MV-4-11 (cell line): ENCODE measurements around the gene RNASE7.
"Not testable (repeated sequence)": the region's sequence is repeated elsewhere in the genome, so short reads cannot be mapped to it uniquely, and the experiment has no call there.

Source experiments
- DNase-seq: peaks from one replicate; lab custom pipeline; 2025; lab: John Stamatoyannopoulos, UW

The RNASE7 gene

DNA sequence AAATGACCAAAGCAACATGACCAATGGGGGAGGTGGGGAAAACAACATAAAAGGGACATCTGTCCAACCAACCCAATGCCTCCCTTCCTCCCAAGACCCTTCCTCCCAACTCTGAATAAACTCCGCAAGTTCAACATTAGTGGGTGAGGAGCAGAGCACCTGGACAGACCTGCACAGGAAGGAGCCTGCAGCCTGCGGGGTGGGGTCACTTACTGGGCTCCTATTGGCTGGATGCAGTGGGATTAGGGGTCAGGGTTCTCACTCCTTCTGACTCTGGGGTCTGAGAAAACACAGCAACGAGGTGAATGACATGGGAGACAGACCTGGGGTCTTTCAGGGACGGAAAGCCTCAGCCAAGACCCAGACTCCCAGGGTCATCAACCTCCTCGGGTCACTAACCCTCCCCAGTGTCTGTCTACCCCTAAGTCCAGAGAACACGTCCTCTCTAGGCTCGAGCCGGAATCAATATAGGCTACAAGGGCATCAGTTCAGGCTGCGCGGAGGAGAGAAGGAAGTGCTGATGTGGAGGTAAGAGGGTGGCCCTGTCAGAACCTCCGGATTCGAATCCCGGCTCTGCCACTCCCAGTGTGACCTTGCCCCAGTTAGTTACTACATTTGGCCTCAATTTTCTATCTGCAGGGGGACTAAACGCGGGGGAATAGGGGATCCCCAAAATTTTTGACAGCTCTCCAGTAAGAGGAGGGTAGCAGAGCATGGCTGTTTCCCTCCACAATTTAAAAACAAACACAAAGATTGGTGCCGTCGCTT is 18.2 kb upstream of the RNASE7 start:
- DNase-seq = no peak

DNA sequence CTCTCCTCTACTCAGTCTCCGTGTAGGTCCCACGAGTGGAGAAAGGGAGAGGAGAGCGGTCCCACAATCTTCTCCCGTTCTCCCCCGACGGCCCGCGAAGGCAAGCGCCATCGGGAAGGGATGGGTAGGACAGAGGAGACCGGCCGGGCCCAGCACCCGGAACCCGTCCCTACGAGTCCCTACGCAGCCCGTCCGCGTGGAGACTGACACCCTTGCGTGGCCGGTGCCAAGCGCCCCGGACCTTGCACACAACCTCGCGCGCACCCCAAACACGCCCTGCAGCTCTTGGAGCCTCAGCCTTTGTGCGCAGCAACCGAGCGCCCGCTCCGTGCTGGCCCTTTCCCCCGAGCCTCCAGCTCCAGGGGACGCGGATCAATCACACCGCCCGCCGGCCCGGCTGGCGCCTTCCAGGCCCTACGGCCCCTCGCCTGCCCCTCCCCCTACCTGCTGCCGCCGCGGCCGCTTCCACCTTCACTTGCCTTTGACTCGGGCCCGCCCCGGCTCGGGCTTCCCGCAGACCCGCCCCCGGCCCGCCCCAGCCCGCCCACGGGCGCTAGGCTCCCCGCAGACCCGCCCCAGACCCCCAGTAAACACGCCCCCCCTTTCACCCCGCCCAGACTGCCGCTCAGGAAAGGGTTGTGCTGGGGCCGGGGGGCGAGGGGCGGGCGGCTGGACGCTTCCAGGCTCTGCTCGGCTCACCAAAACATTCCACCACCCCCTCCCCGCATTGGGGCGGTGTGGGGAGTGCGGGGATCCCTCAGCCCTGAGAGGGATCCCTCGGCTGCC is 17.4 kb upstream of the RNASE7 start, which contains the start of gene NDRG2:
Gene NDRG2, minus strand, starts transcription at position 477 of the 786 bp plus-strand sequence. CDS start 1,746 bp downstream, outside the sequence.
- DNase-seq = no peak

DNA sequence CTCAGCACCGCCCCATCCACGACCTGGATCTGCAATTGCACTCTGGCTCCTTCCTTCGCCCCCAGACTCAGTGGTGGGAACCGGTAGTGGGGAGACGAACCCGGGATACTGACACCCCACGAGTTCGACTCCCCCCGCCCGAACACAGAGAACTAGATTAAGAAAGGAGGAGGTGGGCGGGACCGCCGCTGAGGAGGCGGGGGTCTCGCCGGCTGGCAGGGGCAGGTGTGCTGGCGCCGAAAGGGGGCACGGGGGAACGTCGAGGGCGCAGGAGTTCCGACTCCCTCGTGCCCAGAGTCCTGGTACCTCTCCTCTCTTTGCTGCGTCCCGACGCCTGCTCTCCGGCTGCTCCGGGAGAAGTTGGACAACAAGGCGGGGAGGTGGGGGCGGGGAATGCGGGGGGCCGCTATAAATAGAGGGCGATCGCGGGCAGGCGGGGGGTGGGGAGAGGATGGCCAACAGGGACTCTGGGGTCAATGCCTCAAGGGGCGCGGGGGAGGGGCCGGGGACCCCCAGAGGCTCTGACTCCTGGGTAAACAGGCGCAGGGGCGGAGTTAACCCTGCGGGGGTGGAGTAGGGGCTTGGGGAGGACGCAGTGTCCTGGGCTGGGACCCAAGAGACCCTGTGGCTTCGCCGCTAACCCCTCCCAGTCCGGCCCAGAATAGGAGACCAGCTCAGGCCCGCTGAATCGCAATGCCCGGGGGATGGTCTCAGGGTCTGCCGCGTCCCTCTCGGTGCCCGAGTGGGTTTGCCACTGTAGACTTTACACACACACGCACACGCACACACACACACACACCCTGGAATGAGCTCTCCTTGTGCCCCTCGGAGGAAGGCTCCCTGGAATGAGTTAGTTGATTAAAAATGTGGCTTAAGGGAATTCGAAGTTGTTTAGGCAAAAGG is 16.5 kb upstream of the RNASE7 start:
- DNase-seq = no peak

DNA sequence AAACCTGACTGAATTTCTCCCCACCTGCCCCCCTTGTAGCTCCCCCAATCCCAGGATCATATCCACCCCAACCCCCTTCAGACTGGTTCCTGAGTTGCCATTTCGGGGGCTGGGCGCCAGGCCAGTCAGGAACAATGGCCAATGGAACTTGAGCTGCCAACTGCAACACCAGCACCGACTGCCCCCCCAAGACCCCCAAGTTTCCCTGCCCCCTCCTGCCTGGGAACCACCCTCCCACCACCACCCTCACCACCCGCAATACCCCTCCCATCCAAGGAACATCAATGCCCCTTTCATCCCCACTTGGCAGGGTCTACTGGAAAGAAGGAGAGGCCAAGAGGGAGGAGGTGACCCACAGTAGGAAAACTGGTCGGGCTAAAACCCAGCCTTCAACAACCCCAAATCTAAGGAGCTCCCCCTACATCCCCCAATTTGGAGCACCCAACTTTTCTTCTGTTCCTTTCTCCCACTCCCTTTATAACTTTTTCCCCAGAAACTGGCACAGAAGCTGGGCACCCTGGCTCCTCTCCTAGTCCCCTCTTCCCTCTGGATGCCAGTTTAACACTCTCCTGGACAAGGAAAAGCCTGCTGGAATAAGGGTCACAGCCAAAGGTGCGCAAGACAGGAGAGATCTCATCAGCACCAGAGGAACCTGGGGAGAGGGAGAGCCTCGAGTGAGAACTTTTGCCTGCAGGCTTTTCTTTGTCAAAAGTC is 15.7 kb upstream of the RNASE7 start:
- DNase-seq = no peak

DNA sequence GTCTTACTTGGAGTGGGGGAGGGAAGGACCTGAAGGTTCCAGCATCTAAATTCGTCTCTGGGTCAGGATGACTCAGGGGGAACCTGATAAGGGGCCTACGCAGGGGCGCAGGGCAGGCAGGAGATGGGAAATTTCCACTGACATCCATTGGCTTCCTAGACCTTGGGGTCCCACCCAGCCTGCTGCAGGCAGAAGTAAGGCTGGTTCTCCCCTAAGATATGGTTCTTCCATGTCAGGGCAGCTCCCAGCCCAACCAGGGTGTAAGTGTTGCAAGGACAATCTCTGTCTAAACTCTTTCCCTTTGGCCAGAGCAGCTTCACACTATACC is 15.2 kb upstream of the RNASE7 start:
- DNase-seq = no peak

DNA sequence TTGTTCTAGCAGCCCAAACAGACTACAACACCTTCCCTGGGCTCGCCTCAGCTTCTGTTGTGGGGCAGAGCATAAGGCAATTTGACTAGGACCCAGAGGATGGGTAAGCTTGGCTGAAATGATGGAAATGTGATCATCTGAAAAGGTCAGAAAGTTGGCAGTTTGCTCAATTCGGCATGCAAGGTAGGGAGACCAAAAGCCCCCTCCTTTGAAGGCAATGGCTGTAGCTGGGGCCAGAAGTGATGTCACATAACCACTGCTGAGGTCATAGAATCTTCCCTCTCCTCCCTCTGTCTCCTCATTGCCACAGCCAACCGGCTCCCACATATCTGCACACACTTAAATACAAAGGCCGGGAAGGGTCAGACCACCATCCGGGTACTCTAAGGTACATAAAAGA is 12.2 kb upstream of the RNASE7 start, which contains the start of gene TPPP2:
Gene TPPP2, plus strand, starts transcription at position 301 of the 400 bp plus-strand sequence. CDS start 365 bp downstream, outside the sequence.
- DNase-seq = no peak

DNA sequence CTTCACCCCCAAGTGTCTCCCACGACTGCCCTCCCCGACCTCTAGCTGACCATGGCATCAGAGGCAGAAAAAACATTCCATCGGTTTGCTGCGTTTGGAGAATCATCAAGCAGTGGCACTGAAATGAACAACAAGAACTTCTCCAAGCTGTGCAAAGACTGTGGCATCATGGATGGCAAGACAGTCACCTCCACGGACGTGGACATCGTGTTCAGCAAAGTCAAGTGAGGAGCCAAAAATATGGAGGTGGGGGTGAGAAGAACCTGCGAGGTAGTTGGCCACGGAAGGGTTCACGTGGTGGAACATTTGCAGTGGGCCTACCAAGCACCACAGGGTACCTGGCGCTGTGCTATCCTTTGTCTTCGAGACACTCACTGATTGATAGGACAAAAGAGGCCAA is 11.6 kb upstream of the RNASE7 start:
- no peak for DNase-seq

DNA sequence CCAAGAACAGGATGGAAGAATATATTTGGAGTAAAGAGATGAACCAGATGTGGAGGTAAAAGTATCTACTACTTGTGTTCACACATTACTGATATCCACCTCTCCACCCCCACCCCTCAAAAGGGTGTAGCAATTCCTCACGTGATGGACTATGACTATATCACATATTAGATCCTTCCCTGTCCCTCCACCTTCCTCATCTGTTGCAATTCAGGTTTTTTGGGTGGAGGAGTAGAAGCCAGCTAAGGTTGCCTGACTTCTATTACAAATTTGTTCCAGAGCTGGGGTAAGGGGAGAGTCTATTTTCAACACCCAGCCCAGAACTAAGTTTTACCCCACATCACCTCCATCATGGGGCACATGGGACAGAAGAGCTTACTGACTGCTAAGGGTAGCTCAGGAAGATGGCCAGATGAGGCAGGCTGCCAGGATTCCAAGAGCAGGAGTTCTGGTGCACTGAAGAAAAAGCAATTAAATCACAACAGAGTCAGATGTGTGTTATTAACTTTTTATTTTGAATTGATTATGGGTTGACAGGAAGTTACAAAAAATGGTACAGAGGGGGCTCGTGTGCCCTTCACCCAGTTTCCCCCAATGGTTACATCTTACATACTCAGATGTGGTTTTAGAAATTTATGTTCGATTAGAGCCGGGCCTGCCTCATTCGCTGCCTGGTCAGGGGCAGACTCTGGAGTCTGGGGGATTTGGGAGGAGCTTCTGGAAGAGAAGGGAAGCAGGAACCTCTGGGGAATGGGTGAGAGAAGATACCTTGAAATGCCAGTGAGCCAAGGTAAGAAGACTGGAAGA is 9.6 kb upstream of the RNASE7 start:
- no peak for DNase-seq

DNA sequence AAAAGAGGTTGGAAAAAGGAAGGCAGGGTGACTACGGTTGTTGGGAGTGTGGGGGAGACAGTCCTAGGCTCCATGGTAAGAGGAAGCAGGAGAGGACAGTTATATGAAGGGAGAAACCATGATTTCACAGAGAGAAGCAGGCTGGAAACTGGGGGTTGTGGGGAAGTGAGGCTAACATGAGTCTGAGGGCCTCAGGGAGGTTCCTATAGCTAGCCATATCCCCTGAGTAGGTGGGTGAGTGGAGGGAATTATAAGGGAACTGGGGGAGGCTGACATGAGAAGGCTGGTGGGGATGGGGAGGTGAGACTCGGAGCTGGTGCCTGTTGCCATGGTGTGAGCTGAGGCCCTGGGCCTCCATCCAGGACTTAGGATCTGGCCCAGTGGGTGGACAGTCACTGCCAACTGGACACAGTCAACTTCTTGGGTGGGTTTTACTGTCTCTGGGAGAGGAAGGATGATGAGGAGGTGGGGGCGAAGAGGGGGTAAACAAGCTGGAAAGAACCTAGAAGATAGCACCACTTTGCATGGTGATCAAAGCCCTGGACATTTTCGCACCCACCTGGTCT is 8.9 kb upstream of the RNASE7 start:
- no peak for DNase-seq

DNA sequence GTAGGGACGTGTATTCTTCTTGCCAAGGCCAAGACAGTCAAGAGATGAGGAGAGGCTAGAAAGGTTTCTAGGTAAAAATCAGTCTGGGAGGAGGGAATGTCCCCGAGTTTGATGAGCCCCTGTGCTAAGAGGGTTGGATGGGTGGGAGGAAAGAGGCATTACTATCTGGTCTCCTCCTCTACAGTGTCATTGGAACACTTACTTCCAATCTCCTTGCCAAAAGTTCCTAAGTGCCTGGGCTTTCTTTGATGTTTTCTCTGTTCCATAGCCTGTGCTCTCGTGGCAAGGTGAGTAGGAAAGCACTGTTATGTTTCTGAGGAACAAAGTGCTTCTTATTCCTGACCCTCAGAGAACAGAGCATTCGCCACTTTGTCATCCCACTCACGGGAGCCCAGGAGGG is 7.5 kb upstream of the RNASE7 start, which contains the start of gene RNASE13:
Gene RNASE13, minus strand, starts transcription at position 101 of the 400 bp plus-strand sequence. CDS start 519 bp downstream, outside the sequence.
- DNase-seq = no peak

DNA sequence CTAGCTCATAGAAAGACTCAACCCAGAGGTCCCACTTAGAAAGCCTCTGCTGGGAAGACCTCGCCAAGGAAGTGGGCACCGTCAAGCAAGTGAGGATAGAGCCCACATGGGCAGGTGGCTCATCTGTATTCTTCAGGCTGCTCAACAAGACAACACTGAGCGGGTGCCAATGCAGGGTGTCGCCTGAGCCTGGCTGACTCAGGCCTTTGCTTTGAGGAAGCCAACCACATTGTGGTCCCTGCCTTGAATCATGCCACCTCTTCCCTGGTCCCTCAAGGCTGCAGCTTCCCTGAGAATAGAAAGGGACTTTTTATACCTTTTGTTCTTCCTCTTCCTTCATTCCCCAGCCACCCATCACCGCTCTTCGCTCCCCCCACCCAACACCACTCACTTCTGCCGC is 5.4 kb upstream of the RNASE7 start:
- DNase-seq = peak; percentile 58

DNA sequence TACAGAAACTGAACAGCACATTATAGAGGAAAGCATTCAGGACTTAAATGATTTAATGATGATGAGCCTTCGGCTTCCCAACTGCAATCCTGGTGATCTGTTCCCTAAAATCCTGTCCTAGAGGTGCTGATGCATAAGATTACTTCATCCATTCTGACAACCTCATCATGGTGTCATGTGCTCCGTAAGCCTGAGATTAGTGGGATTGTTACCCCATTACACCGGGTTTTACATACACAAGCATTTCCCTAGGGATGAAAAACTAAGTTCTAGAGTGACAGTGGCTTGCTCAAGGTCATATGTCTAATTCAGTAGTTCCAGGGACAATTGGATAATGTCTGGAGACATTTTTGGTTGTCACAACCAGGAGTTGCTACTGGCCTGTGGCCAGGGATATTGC is 5.0 kb upstream of the RNASE7 start:
- no peak for DNase-seq

DNA sequence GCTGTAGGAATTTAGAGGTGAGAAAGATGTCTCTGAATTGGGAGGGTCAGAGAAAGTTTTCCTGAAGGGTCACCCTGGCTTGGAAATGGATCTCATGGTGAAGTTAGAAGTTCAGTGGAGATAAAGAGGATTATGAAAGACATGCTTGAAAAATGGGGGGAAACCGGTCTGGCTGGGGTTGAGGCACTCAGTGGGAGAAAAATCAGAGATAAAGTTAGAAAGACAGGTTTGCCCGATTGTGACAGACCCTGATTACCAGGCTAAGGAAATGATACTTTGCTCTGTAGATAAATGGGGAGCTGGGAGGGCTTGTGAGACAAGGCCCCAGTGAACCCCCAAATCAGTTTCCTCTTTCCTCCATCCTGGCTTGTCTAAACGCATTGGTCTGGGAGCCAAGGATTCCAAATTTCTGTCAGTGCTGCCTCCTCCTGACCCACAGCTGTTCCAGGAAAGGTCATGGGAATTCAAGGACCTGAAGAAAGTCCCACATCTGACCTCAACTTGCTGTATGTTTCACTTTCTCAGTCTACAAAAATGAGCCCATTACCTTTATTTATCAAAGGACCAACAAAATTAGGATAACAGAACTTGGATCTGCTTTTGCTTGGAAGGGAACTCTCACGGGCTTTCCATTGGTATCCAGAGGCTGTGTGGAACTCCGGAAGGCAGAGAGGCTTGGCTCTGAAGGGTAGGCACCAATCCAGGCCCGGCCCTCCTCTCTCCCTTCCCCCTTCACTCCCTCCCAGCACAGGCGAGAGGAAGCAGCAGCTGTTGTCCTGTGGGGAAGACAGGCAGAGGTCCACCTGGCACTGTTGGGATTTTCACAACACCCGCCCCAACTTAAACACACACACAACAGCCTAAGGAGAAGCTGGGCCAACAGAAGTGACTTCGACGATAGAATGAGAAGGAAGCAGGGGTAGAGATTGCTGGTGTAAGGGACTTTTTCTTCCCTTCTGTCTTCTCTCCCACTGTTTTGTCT is 3.4 kb upstream of the RNASE7 start:
- no peak for DNase-seq

DNA sequence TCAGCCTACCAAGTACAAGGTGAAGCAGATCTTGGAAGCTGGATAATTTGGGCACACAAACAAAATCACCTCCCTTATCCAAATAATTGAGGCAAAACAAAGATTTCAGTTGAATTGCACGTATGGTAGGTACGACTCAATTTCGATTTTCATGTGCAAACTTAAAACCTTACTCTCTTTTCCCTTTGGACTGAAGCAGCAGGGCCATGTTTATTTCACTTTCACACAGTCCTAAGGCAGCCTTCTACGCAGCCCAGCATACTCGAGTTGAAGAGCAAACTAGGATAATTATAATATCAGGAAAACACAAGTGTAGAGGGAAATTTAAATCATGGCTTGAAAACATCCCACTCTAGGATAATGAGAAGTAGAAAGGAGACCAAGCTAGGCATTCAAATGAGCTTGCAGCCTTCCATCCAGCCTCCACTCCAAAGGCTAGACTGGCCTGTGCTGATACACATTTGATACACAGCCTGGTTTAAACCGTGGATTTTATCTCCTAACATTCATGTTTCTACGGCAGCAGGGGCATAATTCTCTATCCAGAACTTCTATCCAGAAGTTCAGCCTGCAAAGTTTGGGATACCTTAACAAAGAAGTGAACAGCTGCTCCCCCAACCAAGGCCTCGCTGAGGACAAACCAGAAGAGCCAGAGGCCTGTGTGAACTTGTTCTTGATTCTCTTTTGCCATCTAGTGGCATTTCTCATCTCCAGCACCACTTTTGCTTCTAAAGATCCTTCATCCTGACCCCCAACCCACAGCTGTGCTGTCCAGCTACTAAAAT is 2.4 kb upstream of the RNASE7 start:
- peak; percentile 55 for DNase-seq

DNA sequence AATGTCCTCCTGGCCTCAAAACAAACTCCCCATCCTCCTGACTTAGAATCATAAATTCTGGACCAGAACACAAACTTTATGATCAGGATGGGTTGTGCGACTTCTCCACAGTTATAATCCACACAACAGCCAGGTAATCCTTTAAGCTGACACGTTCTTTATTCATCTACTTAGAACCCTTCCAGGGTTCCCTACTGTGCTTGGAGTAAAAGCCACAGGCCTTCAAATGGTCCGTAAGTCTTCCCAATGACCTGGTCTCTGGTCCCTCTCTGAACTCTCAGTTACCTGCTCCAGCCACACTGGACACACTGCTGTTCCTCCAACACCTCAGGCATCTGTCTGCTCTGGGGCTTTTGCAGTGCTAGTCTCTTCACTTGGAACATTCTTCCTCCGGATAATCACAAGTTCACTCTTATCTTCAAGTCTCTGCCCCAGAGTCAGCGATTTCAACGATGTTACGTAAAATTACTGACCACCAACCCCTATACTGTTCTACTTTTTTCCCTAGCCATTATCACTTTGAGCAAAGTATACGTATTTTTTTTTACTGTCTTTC is 1.7 kb upstream of the RNASE7 start:
- no peak for DNase-seq

DNA sequence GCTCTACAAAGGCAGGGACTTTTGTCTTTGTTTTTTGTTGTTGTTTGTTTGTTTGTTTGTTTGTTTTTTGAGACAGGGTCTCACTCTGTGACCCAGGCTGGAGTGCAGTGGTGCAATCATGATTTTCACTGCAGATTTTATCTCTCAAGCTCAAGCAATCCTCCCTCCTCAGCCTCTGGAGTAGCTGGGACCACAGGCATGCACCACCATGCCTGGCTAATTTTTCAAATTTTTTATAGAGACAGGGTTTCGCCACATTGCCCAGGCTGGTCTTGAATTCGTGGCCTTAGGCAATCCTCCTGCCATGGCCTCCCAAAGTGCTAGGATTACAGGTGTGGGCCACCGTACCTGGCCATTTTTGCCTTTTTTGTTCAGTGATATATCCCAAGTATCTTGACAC is 1.2 kb upstream of the RNASE7 start:
- DNase-seq = not testable (repeated sequence)

DNA sequence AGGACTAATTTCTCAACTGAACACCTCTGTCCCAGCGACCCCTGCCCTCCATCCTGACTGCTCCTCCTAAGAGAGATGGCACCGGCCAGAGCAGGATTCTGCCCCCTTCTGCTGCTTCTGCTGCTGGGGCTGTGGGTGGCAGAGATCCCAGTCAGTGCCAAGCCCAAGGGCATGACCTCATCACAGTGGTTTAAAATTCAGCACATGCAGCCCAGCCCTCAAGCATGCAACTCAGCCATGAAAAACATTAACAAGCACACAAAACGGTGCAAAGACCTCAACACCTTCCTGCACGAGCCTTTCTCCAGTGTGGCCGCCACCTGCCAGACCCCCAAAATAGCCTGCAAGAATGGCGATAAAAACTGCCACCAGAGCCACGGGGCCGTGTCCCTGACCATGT is 756 bp downstream of the RNASE7 start:
- no peak for DNase-seq

DNA sequence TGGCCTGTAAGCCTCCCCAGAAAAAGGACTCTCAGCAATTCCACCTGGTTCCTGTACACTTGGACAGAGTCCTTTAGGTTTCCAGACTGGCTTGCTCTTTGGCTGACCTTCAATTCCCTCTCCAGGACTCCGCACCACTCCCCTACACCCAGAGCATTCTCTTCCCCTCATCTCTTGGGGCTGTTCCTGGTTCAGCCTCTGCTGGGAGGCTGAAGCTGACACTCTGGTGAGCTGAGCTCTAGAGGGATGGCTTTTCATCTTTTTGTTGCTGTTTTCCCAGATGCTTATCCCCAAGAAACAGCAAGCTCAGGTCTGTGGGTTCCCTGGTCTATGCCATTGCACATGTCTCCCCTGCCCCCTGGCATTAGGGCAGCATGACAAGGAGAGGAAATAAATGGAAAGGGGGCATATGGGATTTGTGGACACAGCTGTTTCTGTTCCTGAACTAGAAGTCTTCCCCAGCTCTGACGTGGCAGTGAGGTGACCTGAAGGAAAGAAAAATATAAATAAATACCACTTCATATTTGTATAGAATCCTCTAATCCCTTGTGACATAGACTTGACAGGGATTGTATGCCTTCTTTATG is 1.3 kb downstream of the RNASE7 start:
- no peak for DNase-seq
